SK-N-SH treated with all-trans-retinoic acid at 6 μM for 48 hours (cell line): Measurements from ENCODE around the gene IKBKG.
A peak's percentile ranks its signal among the peaks of the same experiment; 100 is the strongest.
"Not testable (repeated sequence)": the region's sequence is repeated elsewhere in the genome, so short reads cannot be mapped to it uniquely, and the experiment has no call there.

ENCODE experiments used
- ATAC-seq: fragments of 200-7000 bp; cut with Tn5 transposase; 3 replicates; pipeline ENCODE4 v1.9.1; 2020; ENCODE audit warnings: mild to moderate bottlenecking, moderate library complexity
- ARNTL ChIP-seq: fragments of 450-650 bp; formaldehyde crosslinking; IDR thresholded peaks from 2 replicates; pipeline ENCODE4 v1.5.0; 2020; ENCODE audit warnings: low read depth, mild to moderate bottlenecking, moderate library complexity, borderline replicate concordance
- BACH2 ChIP-seq: fragments of 250-450 bp; sonication (Bioruptor Pico); IDR thresholded peaks from 2 replicates; pipeline ENCODE4 v1.9.0; 2021; ENCODE audit warnings: mild to moderate bottlenecking, borderline replicate concordance
- CSDC2 ChIP-seq: fragments of 250-450 bp; sonication (Bioruptor Pico); IDR thresholded peaks from 2 replicates; pipeline ENCODE4 v1.5.0; 2020; ENCODE audit warnings: mild to moderate bottlenecking, moderate library complexity
- CSRNP3 ChIP-seq: fragments of 250-450 bp; sonication (Bioruptor Pico); IDR thresholded peaks from 2 replicates; pipeline ENCODE4 v1.5.1; 2021; ENCODE audit warnings: mild to moderate bottlenecking, moderate library complexity
- ESRRG ChIP-seq: fragments of 250-450 bp; sonication (Bioruptor Pico); IDR thresholded peaks from 2 replicates; pipeline ENCODE4 v1.6.1; 2021; ENCODE audit warnings: mild to moderate bottlenecking
- ISL1 ChIP-seq: fragments of 250-450 bp; sonication (Bioruptor Pico); IDR thresholded peaks from 2 replicates; pipeline ENCODE4 v2.1.2; 2022; ENCODE audit warnings: mild to moderate bottlenecking, moderate library complexity
- PATZ1 ChIP-seq: fragments of 250-450 bp; sonication (Bioruptor Pico); IDR thresholded peaks from 2 replicates; pipeline ENCODE4 v1.8.0; 2020; ENCODE audit warnings: mild to moderate bottlenecking, moderate library complexity, borderline replicate concordance
- POU6F1 ChIP-seq: fragments of 250-450 bp; sonication (Bioruptor Pico); IDR thresholded peaks from 2 replicates; pipeline ENCODE4 v1.8.0; 2021; ENCODE audit warnings: low read depth, mild to moderate bottlenecking, moderate library complexity, borderline replicate concordance
- PPARA ChIP-seq: fragments of 250-450 bp; sonication (Bioruptor Pico); IDR thresholded peaks from 2 replicates; pipeline ENCODE4 v1.5.0; 2020; ENCODE audit warnings: mild to moderate bottlenecking, borderline replicate concordance
- RARB ChIP-seq: fragments of 250-450 bp; sonication (Bioruptor Pico); IDR thresholded peaks from 2 replicates; pipeline ENCODE4 v1.8.0; 2021; ENCODE audit warnings: mild to moderate bottlenecking, moderate library complexity
- SNAI2 ChIP-seq: fragments of 250-450 bp; sonication (Bioruptor Pico); IDR thresholded peaks from 2 replicates; pipeline ENCODE4 v1.5.0; 2020; ENCODE audit warnings: mild to moderate bottlenecking, moderate library complexity
- TCF4 ChIP-seq: fragments of 250-450 bp; sonication (Bioruptor Pico); IDR thresholded peaks from 2 replicates; pipeline ENCODE4 v1.8.0; 2021; ENCODE audit warnings: mild to moderate bottlenecking, moderate library complexity, borderline replicate concordance
- TSHZ2 ChIP-seq: fragments of 250-450 bp; sonication (Bioruptor Pico); IDR thresholded peaks from 2 replicates; pipeline ENCODE4 v1.5.0; 2020; ENCODE audit warnings: mild to moderate bottlenecking, moderate library complexity
- ZC3H10 ChIP-seq: fragments of 250-450 bp; sonication (Bioruptor Pico); IDR thresholded peaks from 2 replicates; pipeline ENCODE4 v1.5.1; 2021; ENCODE audit warnings: mild to moderate bottlenecking, moderate library complexity
- ZFP3 ChIP-seq: fragments of 250-450 bp; sonication (Bioruptor Pico); IDR thresholded peaks from 2 replicates; pipeline ENCODE4 v1.5.0; 2020; ENCODE audit warnings: mild to moderate bottlenecking, moderate library complexity
- ZFP30 ChIP-seq: fragments of 450-650 bp; formaldehyde crosslinking; IDR thresholded peaks from 2 replicates; pipeline ENCODE4 v1.5.0; 2022; ENCODE audit warnings: mild to moderate bottlenecking, moderate library complexity
- ZNF565 ChIP-seq: fragments of 450-650 bp; formaldehyde crosslinking; conservative IDR thresholded peaks from 2 replicates; pipeline ENCODE4 v1.5.0; 2020; ENCODE audit warnings: low read depth, mild to moderate bottlenecking, moderate library complexity
- ZNF70 ChIP-seq: fragments of 450-650 bp; formaldehyde crosslinking; IDR thresholded peaks from 2 replicates; pipeline ENCODE4 v1.5.0; 2020; ENCODE audit warnings: mild to moderate bottlenecking, moderate library complexity
- ZNF8 ChIP-seq: fragments of 450-650 bp; formaldehyde crosslinking; IDR thresholded peaks from 2 replicates; pipeline ENCODE4 v1.5.0; 2020; ENCODE audit warnings: mild to moderate bottlenecking, moderate library complexity

Gene IKBKG

GRCh38 chrX:154584585-154585183 is 37.3 kb downstream of the IKBKG start, which contains the start of gene CTAG1A:
Gene CTAG1A, plus strand, starts transcription at chrX:154585133. Its CDS starts 74 bp downstream, at chrX:154585207.
- ATAC-seq: not testable (repeated sequence)

GRCh38 chrX:154590415-154590814 is 43.0 kb downstream of the IKBKG start:
- ATAC-seq: peak; percentile 64

- no peak for ATAC-seq
- no peak for TF ChIP-seq CSDC2 (CRISPR knock-in tag)
- no peak for TF ChIP-seq CSRNP3 (CRISPR knock-in tag)
- no peak for TF ChIP-seq ARNTL (CRISPR knock-in tag)
- no peak for TF ChIP-seq ZNF70 (CRISPR knock-in tag)
- TF ChIP-seq ESRRG (CRISPR knock-in tag): no peak
- TF ChIP-seq ISL1 (CRISPR knock-in tag): no peak
- TF ChIP-seq PPARA (CRISPR knock-in tag): no peak
- no peak for TF ChIP-seq PATZ1
- no peak for TF ChIP-seq RARB (CRISPR knock-in tag)
- TF ChIP-seq BACH2 (CRISPR knock-in tag): no peak
- no peak for TF ChIP-seq ZNF8 (CRISPR knock-in tag)
- TF ChIP-seq ZNF565: no peak
- no peak for TF ChIP-seq ZC3H10 (CRISPR knock-in tag)
- TF ChIP-seq POU6F1 (CRISPR knock-in tag): no peak
- no peak for TF ChIP-seq ZFP3 (CRISPR knock-in tag)
- TF ChIP-seq ZFP30: no peak
- TF ChIP-seq TCF4 (CRISPR knock-in tag): no peak
- no peak for TF ChIP-seq TSHZ2 (CRISPR knock-in tag)
These were observed 45.1 kb downstream of the IKBKG start for GRCh38 chrX:154592505-154592904.

GRCh38 chrX:154593201-154593600 is 45.8 kb downstream of the IKBKG start:
- no peak for ATAC-seq
- TF ChIP-seq ESRRG (CRISPR knock-in tag) (no peak), ZNF70 (CRISPR knock-in tag) (no peak), TSHZ2 (CRISPR knock-in tag) (no peak), TCF4 (CRISPR knock-in tag) (no peak), SNAI2 (CRISPR knock-in tag) (no peak), ZFP30 (no peak)
- TF ChIP-seq, all 23 proteins: peak for 0
